ENCODE results near the gene FYTTD1.

FYTTD1 gene

GRCh38 chr3:197836244-197836643, 86.6 kb downstream of the FYTTD1 start:
- DNase-seq (ENCODE audit: low read depth in 2 of 2), result no peak

All from stimulated activated CD8-positive, alpha-beta memory T cell treated with anti-CD3 and anti-CD28 coated beads, Interleukin-15, amount 100 ng/mL, for 4 hours (primary cell).